Measurements from ENCODE around the gene ENDOG.

- no peak for TF ChIP-seq CTCF (IDR thresholded peaks at IDR 0.05)
- no peak for TF ChIP-seq POLR2A (IDR thresholded peaks at IDR 0.05)
These were observed 29.9 kb upstream of the ENDOG start for GRCh38 chr9:128788445-128788844.

All from heart left ventricle (tissue), 13 donors.